OCI-LY1 (cell line): ENCODE results near the gene DTHD1.

Experiments
- H2AFZ ChIP-seq: fragments of 200-600 bp; sonication (generic), shearing (Covaris generic); 2 replicates; pipeline ENCODE4 v1.6.0; 2014; ENCODE audit warnings: antibody characterized with exemption, mild to moderate bottlenecking, low read length
- H3F3A ChIP-seq: fragments of 200-600 bp; sonication (generic), shearing (Covaris generic); 2 replicates; pipeline ENCODE4 v1.6.0; 2014; ENCODE audit warnings: mild to moderate bottlenecking, antibody characterized with exemption, low read length, moderate library complexity; ENCODE audit not compliant: insufficient read depth
- H3K27ac ChIP-seq: fragments of 200-600 bp; sonication (generic); 2 replicates; pipeline ENCODE4 v1.5.1; 2014; ENCODE audit warnings: low read length, mixed run types, mild to moderate bottlenecking, low read depth; ENCODE audit not compliant: poor library complexity, severe bottlenecking
- H3K27me3 ChIP-seq: fragments of 200-600 bp; sonication (generic); 2 replicates; pipeline ENCODE4 v1.6.0; 2014; ENCODE audit warnings: antibody characterized with exemption, mild to moderate bottlenecking, low read length, moderate library complexity; ENCODE audit not compliant: insufficient read depth
- H3K36me3 ChIP-seq: fragments of 200-600 bp; sonication (generic); 2 replicates; pipeline ENCODE4 v1.6.1; 2014; ENCODE audit warnings: mild to moderate bottlenecking, antibody characterized with exemption, low read length, moderate library complexity, mixed read lengths; ENCODE audit not compliant: insufficient read depth
- H3K4me1 ChIP-seq: fragments of 200-600 bp; sonication (generic); 2 replicates; pipeline ENCODE4 v1.5.1; 2014; ENCODE audit warnings: mild to moderate bottlenecking, low read length, moderate library complexity; ENCODE audit not compliant: insufficient read depth, severe bottlenecking
- H3K4me2 ChIP-seq: fragments of 200-600 bp; sonication (generic), shearing (Covaris generic); 2 replicates; pipeline ENCODE4 v1.6.1; 2014; ENCODE audit warnings: low read length
- H3K4me3 ChIP-seq: fragments of 200-600 bp; sonication (generic); 2 replicates; pipeline ENCODE4 v1.5.1; 2014; ENCODE audit warnings: low read length, low read depth, mild to moderate bottlenecking, mixed read lengths; ENCODE audit not compliant: poor library complexity, severe bottlenecking
- H3K79me2 ChIP-seq: fragments of 200-600 bp; shearing (Covaris generic); 2 replicates; pipeline ENCODE4 v1.6.1; 2016; ENCODE audit warnings: mixed run types, low read length, mixed read lengths; ENCODE audit not compliant: insufficient read depth
- H3K9ac ChIP-seq: fragments of 200-600 bp; sonication (generic), shearing (Covaris generic); 2 replicates; pipeline ENCODE4 v1.6.1; 2014; ENCODE audit warnings: mild to moderate bottlenecking, low read length, mixed read lengths
- H3K9me2 ChIP-seq: fragments of 200-600 bp; sonication (generic), shearing (Covaris generic); 2 replicates; pipeline ENCODE4 v1.6.1; 2014; ENCODE audit warnings: low read depth, mild to moderate bottlenecking, low read length, mixed read lengths
- H3K9me3 ChIP-seq: fragments of 200-600 bp; shearing (Covaris generic); 2 replicates; pipeline ENCODE4 v1.6.1; 2014; ENCODE audit warnings: low read length, mixed read lengths
- H4K20me1 ChIP-seq: fragments of 200-600 bp; sonication (generic), shearing (Covaris generic); 2 replicates; pipeline ENCODE4 v1.6.0; 2016; ENCODE audit warnings: mild to moderate bottlenecking, low read length; ENCODE audit not compliant: insufficient read depth
- CTCF ChIP-seq: fragments of 200-600 bp; sonication (generic), shearing (Covaris generic); IDR thresholded peaks from 2 replicates; pipeline ENCODE4 v1.5.1; 2017; ENCODE audit warnings: mild to moderate bottlenecking, antibody characterized with exemption, low read length, moderate library complexity, mixed read lengths
- EZH2 ChIP-seq: fragments of 200-600 bp; sonication (generic), shearing (Covaris generic); IDR thresholded peaks from 2 replicates; pipeline ENCODE4 v1.8.0; 2017; ENCODE audit warnings: borderline replicate concordance, mixed run types, mild to moderate bottlenecking, antibody characterized with exemption, low read length, moderate library complexity, mixed read lengths

The DTHD1 gene

GRCh38 chr4:36349938-36350549 lies 68.6 kb downstream of the DTHD1 start:
- H2AFZ ChIP-seq: no peak overlapping the region
- H3K4me1 ChIP-seq: peaks cover 44% of the 10 kb centered on the region
- no peaks in the 10 kb centered on the region for H3K9me2 ChIP-seq
- no peaks in the 10 kb centered on the region for H3K79me2 ChIP-seq
- no peaks in the 10 kb centered on the region for H3F3A ChIP-seq
- H3K9ac ChIP-seq: peak overlapping the region; percentile 21; the same call in 1 of the 2 replicates
- peak overlapping the region; percentile 84 for H3K27ac ChIP-seq
- H3K9me3 ChIP-seq: no peaks in the 10 kb centered on the region
- no peaks in the 10 kb centered on the region for H4K20me1 ChIP-seq
- H3K4me2 ChIP-seq: peak overlapping the region; percentile 5; the same call in 1 of the 2 replicates
- no peaks in the 10 kb centered on the region for H3K27me3 ChIP-seq
- no peaks in the 10 kb centered on the region for H3K36me3 ChIP-seq
- H3K4me3 ChIP-seq: no peak overlapping the region
- TF ChIP-seq EZH2 (no peak), CTCF (no peak)

GRCh38 chr4:36351082-36351666 lies 69.8 kb downstream of the DTHD1 start:
- H3K27me3 ChIP-seq: no peaks in the 10 kb centered on the region
- H4K20me1 ChIP-seq: no peaks in the 10 kb centered on the region

GRCh38 chr4:36353998-36354397 lies 72.6 kb downstream of the DTHD1 start:
- Histone ChIP-seq H3F3A (no peaks in the 10 kb centered on the region), H3K27me3 (no peaks in the 10 kb centered on the region), H4K20me1 (no peaks in the 10 kb centered on the region), H3K79me2 (no peaks in the 10 kb centered on the region), H3K4me2 (no peak overlapping the region), H3K4me1 (peaks cover 20% of the 10 kb centered on the region), H3K9me2 (no peaks in the 10 kb centered on the region), H3K27ac (no peak overlapping the region), H3K9ac (no peak overlapping the region), H3K4me3 (no peak overlapping the region), H3K36me3 (no peaks in the 10 kb centered on the region), H3K9me3 (no peaks in the 10 kb centered on the region), H2AFZ (no peak overlapping the region)
- no peak for TF ChIP-seq CTCF
- TF ChIP-seq EZH2: no peak

More at GRCh38 chr4:36351082-36351666, 69.8 kb downstream of the DTHD1 start:
- no peak overlapping the region for H3K4me3 ChIP-seq
- no peak overlapping the region for H3K9ac ChIP-seq
- H3K36me3 ChIP-seq: no peaks in the 10 kb centered on the region
- H2AFZ ChIP-seq: no peak overlapping the region
- H3K9me2 ChIP-seq: no peaks in the 10 kb centered on the region
- no peaks in the 10 kb centered on the region for H3K9me3 ChIP-seq
- H3K4me1 ChIP-seq: peaks cover 40% of the 10 kb centered on the region
- H3K4me2 ChIP-seq: no peak overlapping the region
- TF ChIP-seq CTCF (peak; percentile 77), EZH2 (no peak)
- no peaks in the 10 kb centered on the region for H3F3A ChIP-seq
- peak overlapping the region; percentile 84 for H3K27ac ChIP-seq
- no peaks in the 10 kb centered on the region for H3K79me2 ChIP-seq
